Measurements from ENCODE around the gene FMN1. TPM values are rescaled to one million over a fixed set of nuclear protein-coding genes. Genes with fewer than 3 reads are reported as not detected.

Gene FMN1
- total RNA-seq, 1 donor from 2014 or later: 1.2 TPM

DNA sequence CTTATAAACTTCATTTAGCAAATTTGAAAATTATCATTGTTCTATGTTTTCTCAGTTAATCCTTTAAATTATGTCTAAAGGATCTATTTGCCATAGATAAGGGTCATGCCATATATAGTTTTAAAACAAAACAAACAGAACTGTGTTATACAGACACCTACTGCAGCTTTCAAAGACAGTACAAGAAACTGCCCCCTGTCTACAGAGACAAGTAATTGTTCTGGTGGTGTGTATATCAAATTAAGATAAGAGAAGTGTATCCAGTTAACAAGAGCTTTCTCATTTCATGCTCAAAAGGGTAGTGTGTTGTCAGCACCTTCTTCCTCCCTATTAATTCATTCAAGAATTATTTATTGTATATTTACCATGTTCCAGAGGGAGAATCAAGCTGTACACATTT, 201.2 kb downstream of the FMN1 start:
- FAIRE-seq: no peak
- DNase-seq (ENCODE audit: low spot score in 2 of 2): no peak

- FAIRE-seq: no peak
- no peak for DNase-seq (ENCODE audit: low spot score in 2 of 2)
Observed at GRCh38 chr15:32991619-32992111, 202.8 kb downstream of the FMN1 start.

DNA sequence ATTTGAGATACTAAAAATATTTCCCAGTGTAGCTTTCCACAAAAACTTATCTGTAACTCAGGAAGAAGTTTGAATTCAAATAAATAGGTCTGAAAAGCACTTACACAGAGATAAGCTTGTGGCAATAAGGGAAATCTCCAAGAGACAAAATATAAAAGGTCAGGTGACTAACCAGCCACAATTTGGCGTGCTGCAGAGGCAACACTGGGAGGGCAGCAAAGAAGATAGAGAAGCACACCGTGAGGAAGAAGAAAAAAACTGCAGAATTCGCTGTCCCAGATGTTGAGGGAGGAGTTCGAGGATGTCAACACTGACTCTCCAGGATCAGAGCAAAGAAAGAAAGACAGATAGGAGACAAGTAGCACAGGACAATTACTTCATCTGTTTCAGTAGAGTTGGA, 204.4 kb downstream of the FMN1 start:
- FAIRE-seq (no peak), DNase-seq (ENCODE audit: low spot score in 2 of 2) (no peak)

GRCh38 chr15:32987067-32987466, 207.4 kb downstream of the FMN1 start:
- no peak for DNase-seq (ENCODE audit: low spot score in 2 of 2)
- no peak for FAIRE-seq

GRCh38 chr15:32986147-32986546, 208.4 kb downstream of the FMN1 start:
- no peak for DNase-seq (ENCODE audit: low spot score in 2 of 2)
- FAIRE-seq: no peak

DNA sequence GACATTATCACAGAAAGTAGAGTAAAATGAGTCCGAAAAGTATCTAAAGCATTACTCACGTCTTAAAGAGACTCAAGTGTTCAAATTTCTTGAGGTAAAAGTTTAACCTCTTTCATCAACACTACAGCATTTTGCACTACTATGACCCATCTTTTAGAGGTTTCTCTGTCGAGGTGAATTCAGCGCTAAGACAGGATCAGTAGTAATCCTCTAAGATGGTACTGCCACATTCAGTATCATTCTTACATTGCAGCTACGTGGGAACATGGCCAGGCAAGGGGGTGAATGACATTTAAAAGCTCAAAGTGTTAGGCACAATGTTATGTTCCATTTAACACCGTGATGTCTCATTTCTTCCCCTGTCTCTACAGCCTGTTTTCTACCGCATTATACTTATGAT, 210.8 kb downstream of the FMN1 start:
- no peak for FAIRE-seq
- DNase-seq (ENCODE audit: low spot score in 2 of 2): no peak

DNA sequence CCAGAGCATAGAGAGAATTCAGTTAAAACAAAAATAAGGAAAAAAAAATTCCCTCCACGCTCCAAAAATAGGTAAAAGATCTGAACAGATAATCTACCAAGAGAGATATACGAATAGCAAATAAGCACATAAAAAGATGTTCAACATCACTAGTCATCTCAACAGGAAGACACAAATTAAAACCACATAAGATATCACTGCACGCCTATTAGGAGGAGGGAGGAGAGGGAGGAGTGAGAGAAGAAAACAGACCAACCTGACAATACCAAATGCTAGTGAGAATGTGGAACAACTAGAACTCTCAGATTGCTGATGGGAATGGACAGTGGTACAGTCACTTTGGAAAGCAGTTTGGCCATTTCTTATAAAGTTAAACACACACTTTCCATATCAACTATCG, 212.5 kb downstream of the FMN1 start:
- FAIRE-seq: no peak
- DNase-seq (ENCODE audit: low spot score in 2 of 2): no peak

DNA sequence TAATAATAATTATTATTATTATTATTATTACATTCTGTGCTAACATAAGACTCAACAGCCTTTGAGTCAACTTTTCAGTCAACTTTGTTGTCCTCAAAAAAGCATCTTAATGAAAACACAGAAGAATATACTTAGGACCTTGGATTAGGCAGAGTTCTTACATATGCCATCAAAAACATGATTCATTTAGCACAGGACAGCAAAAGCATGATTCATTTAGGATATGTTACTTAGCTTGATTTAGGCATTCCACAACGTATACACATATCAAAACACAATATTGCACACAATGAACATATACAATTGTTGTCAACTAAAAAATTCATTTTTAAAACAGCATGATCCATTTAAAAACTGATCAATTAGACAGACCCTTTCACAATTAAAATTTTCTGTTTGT, 213.0 kb downstream of the FMN1 start:
- DNase-seq (ENCODE audit: low spot score in 2 of 2) (no peak), FAIRE-seq (no peak)

DNA sequence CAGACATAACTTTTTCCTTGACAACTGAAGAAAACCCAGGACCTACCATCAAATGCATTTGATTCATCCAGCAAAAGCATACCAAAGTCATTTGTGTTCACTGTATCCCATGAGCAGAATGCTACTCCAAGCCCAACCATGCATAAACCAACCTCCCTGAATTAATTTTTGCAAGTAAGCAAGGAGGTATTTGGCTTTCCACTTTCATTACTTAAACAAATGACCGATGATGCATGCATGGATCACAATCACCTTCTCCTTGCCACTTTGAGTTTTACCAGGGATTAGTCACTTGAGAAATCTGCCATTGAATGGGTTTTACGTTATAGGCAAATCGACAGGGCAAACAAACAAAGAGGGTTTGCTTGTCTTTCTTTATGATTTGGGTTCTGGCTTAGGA, 214.8 kb downstream of the FMN1 start:
- FAIRE-seq (no peak), DNase-seq (ENCODE audit: low spot score in 2 of 2) (no peak)

- FAIRE-seq (no peak), DNase-seq (ENCODE audit: low spot score in 2 of 2) (no peak)
Observed at GRCh38 chr15:32977506-32977905, 217.0 kb downstream of the FMN1 start.

DNA sequence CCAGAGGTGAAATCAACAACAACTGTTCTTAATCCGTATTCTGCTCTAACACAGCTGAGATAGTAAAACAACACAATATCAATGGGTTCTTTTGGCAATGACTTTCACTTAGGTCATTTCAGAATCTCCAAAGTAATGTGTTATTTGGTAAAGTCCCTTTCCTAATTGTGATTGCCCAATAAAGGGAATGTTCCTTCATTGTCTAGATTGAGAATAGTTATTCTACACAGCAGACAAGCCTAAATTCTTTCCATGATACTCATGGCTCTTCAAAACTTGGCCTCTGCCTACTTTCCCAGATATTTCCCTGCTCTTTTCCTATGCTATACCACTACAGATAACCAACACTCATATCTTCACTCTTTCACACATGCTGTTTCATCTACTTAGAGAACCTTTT, 219.8 kb downstream of the FMN1 start:
- FAIRE-seq: no peak
- no peak for DNase-seq (ENCODE audit: low spot score in 2 of 2)

DNA sequence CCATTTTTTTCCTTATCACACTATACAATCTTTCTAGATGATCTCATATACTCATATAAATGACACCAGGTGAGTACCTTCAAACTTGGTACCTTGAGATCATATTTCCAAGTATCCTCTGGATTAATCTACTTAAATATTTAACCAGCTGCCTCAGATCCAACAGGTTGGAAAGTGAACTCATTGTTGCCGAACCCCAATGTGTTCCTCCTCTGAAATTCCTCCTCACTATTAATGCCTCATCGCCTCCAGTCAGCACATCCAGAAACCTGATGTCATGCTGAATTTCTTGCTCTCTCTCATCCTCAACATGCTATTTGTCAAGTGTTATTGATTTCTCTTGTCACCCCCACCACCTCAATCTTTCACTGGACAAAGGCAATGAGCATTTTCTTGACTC, 221.8 kb downstream of the FMN1 start:
- FAIRE-seq (no peak), DNase-seq (ENCODE audit: low spot score in 2 of 2) (no peak)

DNA sequence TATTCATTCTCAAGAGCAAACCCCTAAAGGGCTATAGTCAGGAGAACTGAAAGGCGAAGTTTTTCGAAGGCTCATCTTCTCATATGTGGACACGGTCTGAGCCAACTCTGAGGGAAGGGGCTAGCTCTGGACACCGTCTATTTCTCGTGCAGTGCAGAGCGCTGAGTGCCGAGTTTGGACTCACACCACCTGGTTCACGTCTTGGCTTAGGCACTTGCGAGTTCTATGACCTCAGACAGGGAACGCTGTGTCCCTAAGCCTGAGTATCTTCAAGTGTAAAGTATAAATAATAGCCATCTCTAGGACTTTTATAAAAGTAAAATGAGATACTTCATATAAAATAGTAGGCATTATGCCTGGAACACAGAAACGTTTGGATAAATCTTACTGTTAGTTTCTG, 223.7 kb downstream of the FMN1 start:
- DNase-seq (ENCODE audit: low spot score in 2 of 2): no peak
- no peak for FAIRE-seq

- FAIRE-seq: no peak
- no peak for DNase-seq (ENCODE audit: low spot score in 2 of 2)
Observed at GRCh38 chr15:32967521-32967920, 227.0 kb downstream of the FMN1 start.

DNA sequence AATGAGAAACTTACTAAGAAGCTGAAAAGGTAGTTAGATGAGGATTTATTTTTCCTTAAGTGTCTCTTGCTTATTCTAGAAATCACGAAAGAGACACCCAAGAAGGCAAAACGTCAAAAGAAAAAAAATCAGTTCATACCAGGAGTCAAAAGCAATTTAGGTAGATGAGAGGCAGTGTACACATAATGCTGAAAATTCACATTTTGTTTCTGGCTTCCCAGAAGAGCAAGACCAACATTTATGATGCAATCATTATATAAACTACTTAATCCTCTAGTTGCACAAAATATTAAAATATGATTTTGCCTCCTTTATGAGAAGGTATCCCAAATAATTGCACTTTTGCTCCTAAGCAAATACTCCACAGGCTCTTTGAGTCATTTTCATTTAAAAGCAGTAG, 228.0 kb downstream of the FMN1 start:
- DNase-seq (ENCODE audit: low spot score in 2 of 2) (no peak), FAIRE-seq (no peak)

GRCh38 chr15:32965897-32966296, 228.6 kb downstream of the FMN1 start:
- DNase-seq (ENCODE audit: low spot score in 2 of 2) (no peak), FAIRE-seq (no peak)

DNA sequence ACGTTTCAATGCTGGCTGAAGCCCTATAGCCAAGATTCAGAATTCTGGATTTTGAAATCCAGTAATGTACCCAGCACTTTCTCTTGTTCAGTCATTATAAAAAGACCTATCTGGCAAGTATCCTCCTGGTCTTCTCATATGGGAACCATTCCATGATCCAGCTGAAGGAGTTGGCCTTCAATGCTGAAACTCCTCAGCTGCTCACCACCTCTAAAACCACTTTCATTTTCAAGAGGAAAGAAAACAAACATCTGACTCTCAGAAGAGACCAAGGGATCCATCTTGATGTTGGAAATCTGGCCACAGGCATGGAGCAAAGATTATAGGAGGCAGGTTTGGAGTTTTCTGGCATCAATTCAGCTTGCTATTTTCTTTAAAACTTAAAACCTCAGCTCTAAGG, 235.4 kb downstream of the FMN1 start:
- FAIRE-seq: no peak
- DNase-seq (ENCODE audit: low spot score in 2 of 2): no peak

DNA sequence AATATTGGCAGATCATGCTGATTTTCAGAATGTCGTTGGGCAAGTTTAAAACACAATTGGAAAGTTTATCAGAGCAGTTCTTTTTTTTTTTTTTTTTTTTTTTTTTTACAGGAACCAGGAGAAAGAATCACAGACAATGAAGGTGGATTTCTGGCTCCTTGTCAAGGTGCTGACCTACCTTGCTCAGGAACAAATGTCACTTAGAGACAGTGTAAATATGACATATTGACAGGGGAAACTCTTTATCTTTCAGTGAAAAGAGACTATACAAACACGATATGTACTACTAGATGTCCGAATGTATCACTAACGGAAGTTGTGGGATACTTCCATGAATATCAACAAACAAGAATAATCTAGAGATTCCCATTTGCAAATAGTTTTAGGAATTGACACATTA, 237.3 kb downstream of the FMN1 start:
- FAIRE-seq (no peak), DNase-seq (ENCODE audit: low spot score in 2 of 2) (no peak)

DNA sequence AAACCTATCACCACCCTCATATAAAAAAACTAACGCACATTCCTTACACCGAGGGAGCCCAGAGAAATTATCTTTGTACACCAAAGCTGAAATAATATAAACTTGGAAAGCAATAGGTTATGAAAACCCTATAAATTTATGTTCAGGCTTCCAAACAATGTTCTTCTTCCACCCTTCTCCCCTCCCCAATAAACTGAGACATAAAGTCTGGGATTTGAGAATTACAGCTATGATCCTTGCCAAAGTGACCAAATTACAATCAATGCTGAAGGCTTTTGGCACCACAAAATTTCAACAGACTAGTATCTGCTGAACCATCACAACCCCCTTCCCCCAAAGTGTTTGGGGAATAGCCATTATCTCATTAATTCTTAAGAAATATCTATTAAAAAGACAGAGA, 237.8 kb downstream of the FMN1 start:
- no peak for DNase-seq (ENCODE audit: low spot score in 2 of 2)
- no peak for FAIRE-seq

DNA sequence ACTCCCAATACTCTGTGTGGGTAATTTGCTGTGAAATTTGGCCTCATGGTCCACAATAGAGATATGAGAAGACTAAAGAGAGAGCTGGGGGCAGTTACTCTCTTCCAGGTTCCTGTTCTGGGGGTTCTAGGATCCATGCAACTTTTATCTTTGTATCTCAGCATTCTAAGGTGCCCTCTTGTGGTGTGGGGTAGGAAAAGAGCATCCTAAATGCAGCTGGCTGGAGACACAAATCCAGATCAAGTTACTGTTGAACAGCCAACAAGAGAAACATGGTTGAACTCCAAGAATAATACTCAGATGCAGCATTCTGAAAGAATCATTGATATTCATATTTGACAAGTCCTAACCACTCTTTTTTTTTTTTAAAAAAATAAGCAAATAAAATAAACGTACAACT, 238.5 kb downstream of the FMN1 start:
- DNase-seq (ENCODE audit: low spot score in 2 of 2): peak in 1 of 2 donors; percentile 18
- no peak for FAIRE-seq

GRCh38 chr15:32953533-32953910, 241.0 kb downstream of the FMN1 start:
- FAIRE-seq (no peak), DNase-seq (ENCODE audit: low spot score in 2 of 2) (no peak)

GRCh38 chr15:32952901-32953532, 241.5 kb downstream of the FMN1 start:
- FAIRE-seq (no peak), DNase-seq (ENCODE audit: low spot score in 2 of 2) (no peak)
